IMR-90 (cell line): Measurements from ENCODE around the gene NOS3. TPM values are rescaled to one million over a fixed set of nuclear protein-coding genes. Genes with fewer than 3 reads are reported as not detected.

Source experiments
- ATAC-seq: fragments of 200-7000 bp; cut with Tn5 transposase; 2 replicates; pipeline ENCODE4 v1.9.1; 2020; ENCODE audit warnings: low read depth, mild to moderate bottlenecking, moderate library complexity
- BruUV-seq: library from RNA; stranded (reverse); fragments of 400-500 nt; replicated peaks from 2 replicates; lab custom pipeline; 2021; lab: Mats Ljungman, UMichigan
- CTCF ChIA-PET: fragments of 300-600 bp; formaldehyde crosslinking; extraction: SDS; loops from one replicate; lab custom pipeline; 2021; ENCODE audit warnings: antibody characterized with exemption; lab: Yijun Ruan, JAX
- POLR2A ChIA-PET: fragments of 300-600 bp; sonication (Branson Sonifier 250); formaldehyde crosslinking; loops from one replicate; lab custom pipeline; 2022; ENCODE audit warnings: antibody characterized with exemption; ENCODE audit not compliant: unreplicated experiment; lab: Charles Lee
- DNase-seq: peaks from one replicate; pipeline ENCODE4 v3.0.0; 2013
- H2AFZ ChIP-seq: replicated peaks from 2 replicates; pipeline ENCODE3; 2013; ENCODE audit warnings: low read length, mild to moderate bottlenecking; ENCODE audit not compliant: poor library complexity
- H2AK5ac ChIP-seq: 2 replicates; pipeline ENCODE4 v1.6.1; 2013; ENCODE audit warnings: low read depth, low read length, inconsistent platforms
- H2AK9ac ChIP-seq: replicated peaks from 2 replicates; pipeline ENCODE3; 2013; ENCODE audit warnings: mild to moderate bottlenecking, low read depth, low read length, moderate library complexity; ENCODE audit not compliant: poor library complexity
- H2BK120ac ChIP-seq: 2 replicates; pipeline ENCODE4 v1.6.1; 2013; ENCODE audit warnings: low read depth, low read length, inconsistent platforms
- H2BK15ac ChIP-seq: 3 replicates; pipeline ENCODE4 v1.6.1; 2013; ENCODE audit warnings: low read depth, low read length, inconsistent platforms
- H2BK20ac ChIP-seq: 2 replicates; pipeline ENCODE4 v1.6.1; 2013; ENCODE audit warnings: low read depth, mild to moderate bottlenecking, inconsistent platforms, low read length, moderate library complexity
- H2BK5ac ChIP-seq: 2 replicates; pipeline ENCODE4 v1.6.1; 2013; ENCODE audit warnings: mild to moderate bottlenecking, low read depth, low read length, inconsistent platforms; ENCODE audit not compliant: poor library complexity, severe bottlenecking
- H3K14ac ChIP-seq: replicated peaks from 2 replicates; pipeline ENCODE4 v1.6.1; 2013; ENCODE audit warnings: low read depth, low read length, inconsistent platforms
- H3K18ac ChIP-seq: 2 replicates; pipeline ENCODE4 v1.6.1; 2013; ENCODE audit warnings: low read depth, low read length, control low read depth
- H3K23ac ChIP-seq: 2 replicates; pipeline ENCODE4 v1.6.1; 2013; ENCODE audit warnings: low read depth, low read length, inconsistent platforms
- H3K27ac ChIP-seq: 2 replicates; pipeline ENCODE4 v1.5.1; 2013; ENCODE audit warnings: mild to moderate bottlenecking, control low read depth, low read length; ENCODE audit not compliant: insufficient read depth
- H3K27me3 ChIP-seq: 2 replicates; pipeline ENCODE4 v1.6.1; 2013; ENCODE audit warnings: low read length; ENCODE audit not compliant: control insufficient read depth, insufficient read depth
- H3K36me3 ChIP-seq: 2 replicates; pipeline ENCODE4 v1.6.1; 2013; ENCODE audit warnings: low read length, mixed read lengths; ENCODE audit not compliant: control insufficient read depth, insufficient read depth
- H3K4ac ChIP-seq: 2 replicates; pipeline ENCODE4 v1.6.1; 2013; ENCODE audit warnings: low read depth, low read length, inconsistent platforms
- H3K4me1 ChIP-seq: 2 replicates; pipeline ENCODE4 v1.6.1; 2013; ENCODE audit warnings: low read length, mixed read lengths; ENCODE audit not compliant: control insufficient read depth, insufficient read depth
- H3K4me2 ChIP-seq: 2 replicates; pipeline ENCODE4 v1.6.1; 2013; ENCODE audit warnings: low read depth, mild to moderate bottlenecking, control low read depth, low read length, moderate library complexity
- H3K4me3 ChIP-seq: 2 replicates; pipeline ENCODE4 v1.5.1; 2013; ENCODE audit warnings: low read depth, mild to moderate bottlenecking, control low read depth, low read length, moderate library complexity; ENCODE audit not compliant: insufficient read depth
- H3K56ac ChIP-seq: 2 replicates; pipeline ENCODE4 v1.6.1; 2013; ENCODE audit warnings: low read length, inconsistent platforms; ENCODE audit not compliant: insufficient read depth; ENCODE audit errors: extremely low read depth
- H3K79me1 ChIP-seq, 2 experiments: 2 replicates each; pipeline ENCODE4 v1.6.1; 2013; ENCODE audit warnings: low read length in 2 of 2, inconsistent platforms in 1 of 2, low read depth in 1 of 2
- H3K9ac ChIP-seq: 2 replicates; pipeline ENCODE4 v1.6.1; 2013; ENCODE audit warnings: low read depth, low read length, control low read depth
- H3K9me1 ChIP-seq: 2 replicates; pipeline ENCODE4 v1.6.1; 2013; ENCODE audit warnings: low read length, inconsistent platforms; ENCODE audit not compliant: insufficient read depth
- H3K9me3 ChIP-seq: 2 replicates; pipeline ENCODE4 v1.6.1; 2013; ENCODE audit warnings: low read length; ENCODE audit not compliant: control insufficient read depth, insufficient read depth
- H4K20me1 ChIP-seq: 2 replicates; pipeline ENCODE4 v1.6.1; 2013; ENCODE audit warnings: low read length, inconsistent platforms; ENCODE audit not compliant: insufficient read depth
- H4K5ac ChIP-seq: 2 replicates; pipeline ENCODE4 v1.6.1; 2013; ENCODE audit warnings: mild to moderate bottlenecking, low read depth, low read length, control low read depth
- H4K8ac ChIP-seq, 2 experiments: 2 replicates each; pipeline ENCODE4 v1.6.1; 2013; ENCODE audit warnings: low read depth in 2 of 2, low read length in 2 of 2, control low read depth in 1 of 2, inconsistent platforms in 1 of 2
- H4K91ac ChIP-seq: 2 replicates; pipeline ENCODE4 v1.6.1; 2013; ENCODE audit warnings: low read depth, low read length, inconsistent platforms; ENCODE audit not compliant: insufficient read depth
- BHLHE40 ChIP-seq: fragments of 150-350 bp; IDR thresholded peaks from 2 replicates; pipeline ENCODE4 v1.6.1; 2016; ENCODE audit warnings: mild to moderate bottlenecking, low read depth, low read length
- CEBPB ChIP-seq: IDR thresholded peaks from 2 replicates; pipeline ENCODE4 v1.6.1; 2012; ENCODE audit warnings: low read depth, low read length, improper control_type of control experiment
- CHD1 ChIP-seq: IDR thresholded peaks from 2 replicates; pipeline ENCODE4 v1.6.1; 2012; ENCODE audit warnings: low read depth, low read length, improper control_type of control experiment
- CTCF ChIP-seq: conservative IDR thresholded peaks from 2 replicates; pipeline ENCODE4 v1.5.1; 2012; ENCODE audit warnings: mild to moderate bottlenecking, low read depth, low read length, improper control_type of control experiment
- ELK1 ChIP-seq: fragments of 150-350 bp; IDR thresholded peaks from 2 replicates; pipeline ENCODE4 v1.6.1; 2016; ENCODE audit warnings: low read depth, mild to moderate bottlenecking, low read length, moderate library complexity, borderline replicate concordance
- FOS ChIP-seq: fragments of 150-350 bp; IDR thresholded peaks from 2 replicates; pipeline ENCODE4 v1.6.1; 2016; ENCODE audit warnings: low read depth, low read length
- MAFK ChIP-seq: IDR thresholded peaks from 2 replicates; pipeline ENCODE4 v1.6.1; 2012; ENCODE audit warnings: low read depth, low read length, improper control_type of control experiment
- MAZ ChIP-seq: IDR thresholded peaks from 2 replicates; pipeline ENCODE4 v1.6.1; 2012; ENCODE audit warnings: low read depth, mild to moderate bottlenecking, low read length, improper control_type of control experiment, moderate library complexity, borderline replicate concordance
- MXI1 ChIP-seq: IDR thresholded peaks from 2 replicates; pipeline ENCODE4 v1.6.1; 2012; ENCODE audit warnings: low read depth, mild to moderate bottlenecking, low read length, moderate library complexity, borderline replicate concordance
- NFE2L2 ChIP-seq: fragments of 150-350 bp; IDR thresholded peaks from 2 replicates; pipeline ENCODE4 v1.6.1; 2016; ENCODE audit warnings: low read depth, mild to moderate bottlenecking, low read length
- POLR2A ChIP-seq: IDR thresholded peaks from 2 replicates; pipeline ENCODE4 v1.6.1; 2012; ENCODE audit warnings: mild to moderate bottlenecking, low read depth, low read length
- RAD21 ChIP-seq: IDR thresholded peaks from 2 replicates; pipeline ENCODE4 v1.6.1; 2012; ENCODE audit warnings: low read length, improper control_type of control experiment
- RCOR1 ChIP-seq: IDR thresholded peaks from 2 replicates; pipeline ENCODE4 v1.6.1; 2012; ENCODE audit warnings: mild to moderate bottlenecking, low read length, improper control_type of control experiment; ENCODE audit not compliant: insufficient replicate concordance
- RFX5 ChIP-seq: IDR thresholded peaks from 2 replicates; pipeline ENCODE4 v1.8.0; 2012; ENCODE audit warnings: low read depth, mild to moderate bottlenecking, low read length, moderate library complexity
- SMC3 ChIP-seq: fragments of 150-350 bp; IDR thresholded peaks from 2 replicates; pipeline ENCODE4 v1.6.1; 2016; ENCODE audit warnings: low read depth, mild to moderate bottlenecking, antibody characterized with exemption, low read length, moderate library complexity
- USF2 ChIP-seq: fragments of 150-350 bp; IDR thresholded peaks from 2 replicates; pipeline ENCODE4 v1.6.1; 2017; ENCODE audit warnings: mild to moderate bottlenecking, antibody characterized with exemption, low read length, low read depth
- WGBS, 2 experiments: methylation state at CpG; one replicate each; pipeline versions ENCODE4 v1.1.5 to v1.1.7; 2013; ENCODE audit warnings: missing lambda C conversion rate in 2 of 2; ENCODE audit not compliant: insufficient read length in 1 of 2; ENCODE audit errors: extremely low coverage in 2 of 2; 5-methylcytosine and 5-hydroxymethylcytosine counted together
- dilution Hi-C: fragments of 300-500 bp; cut with HindIII; formaldehyde crosslinking; loops from one replicate; pipeline ENCODE4 v1.14.3; 2018; ENCODE audit warnings: low sequenced_read_pairs; ENCODE audit not compliant: unreplicated experiment
- in situ Hi-C: fragments of 300-500 bp; cut with MboI; formaldehyde crosslinking; loops from 3 replicates; pipeline ENCODE4 v1.14.3; 2019; ENCODE audit warnings: low sequenced_read_pairs, inconsistent platforms, mixed read lengths
- intact Hi-C: fragments of 100-400 bp; cut with micrococcal nuclease; formaldehyde crosslinking; loops from 2 replicates; pipeline ENCODE4 v1.10.0; 2022
- polyA plus RNA-seq, 3 experiments: library from polyadenylated mRNA; depleted of rRNA; stranded (reverse); fragments of >200 nt; gene quantifications; 2 replicates each; pipeline ENCODE4 v1.2.3, GENCODE V29; 2012; ENCODE audit warnings: low replicate concordance in 1 of 3
- total RNA-seq: library from RNA; depleted of rRNA; stranded (reverse); fragments of >200 nt; gene quantifications from 2 replicates; pipeline ENCODE4 v1.2.3, GENCODE V29; 2012

NOS3 gene
- total and polyA plus RNA-seq, 2 of the 4 experiments (the other 2 are of a cell fraction) = 0.72 to 2.0 TPM

DNA sequence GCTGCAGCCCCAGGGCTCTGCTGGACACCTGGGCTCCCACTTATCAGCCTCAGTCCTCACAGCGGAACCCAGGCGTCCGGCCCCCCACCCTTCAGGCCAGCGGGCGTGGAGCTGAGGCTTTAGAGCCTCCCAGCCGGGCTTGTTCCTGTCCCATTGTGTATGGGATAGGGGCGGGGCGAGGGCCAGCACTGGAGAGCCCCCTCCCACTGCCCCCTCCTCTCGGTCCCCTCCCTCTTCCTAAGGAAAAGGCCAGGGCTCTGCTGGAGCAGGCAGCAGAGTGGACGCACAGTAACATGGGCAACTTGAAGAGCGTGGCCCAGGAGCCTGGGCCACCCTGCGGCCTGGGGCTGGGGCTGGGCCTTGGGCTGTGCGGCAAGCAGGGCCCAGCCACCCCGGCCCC is 2.7 kb downstream of the NOS3 start:
- ATAC-seq (no peak), DNase-seq (no peak)
- POLR2A ChIA-PET = no interaction called here

More for the DNA sequence above, 2.7 kb downstream of the NOS3 start:
- Histone ChIP-seq H4K5ac (no peak overlapping the region), H2BK15ac (no peak overlapping the region), H2BK120ac (no peak overlapping the region), H3K9me1 (no peaks in the 10 kb centered on the region), H3K9me3 (peaks cover 10% of the 10 kb centered on the region), H3K56ac (no peak overlapping the region), H3K14ac (no peak overlapping the region), H3K23ac (no peak overlapping the region), H3K36me3 (no peaks in the 10 kb centered on the region), H2AK5ac (no peak overlapping the region), H4K91ac (no peak overlapping the region), H3K4me3 (no peak overlapping the region), H3K27me3 (peaks cover 3% of the 10 kb centered on the region; the same call in 1 of the 2 replicates), H4K20me1 (no peaks in the 10 kb centered on the region), H2AK9ac (no peak overlapping the region), H3K4me1 (peaks cover 4% of the 10 kb centered on the region; the same call in 1 of the 2 replicates), H2BK5ac (no peak overlapping the region), H3K4ac (no peak overlapping the region), H3K27ac (no peak overlapping the region), H4K8ac (no peak overlapping the region), H3K79me1 (no peaks in the 10 kb centered on the region), H3K9ac (no peak overlapping the region), H3K4me2 (no peak overlapping the region), H3K18ac (no peak overlapping the region), H2BK20ac (no peak overlapping the region), H2AFZ (no peak overlapping the region)
- dilution Hi-C loops = no loop called here
- no peak for TF ChIP-seq MXI1
- TF ChIP-seq CEBPB = no peak
- no peak for TF ChIP-seq BHLHE40
- no peak for TF ChIP-seq ELK1
- no peak for TF ChIP-seq POLR2A
- no peak for TF ChIP-seq RAD21
- no peak for TF ChIP-seq MAFK
- no peak for TF ChIP-seq MAZ
- TF ChIP-seq SMC3 = no peak
- no peak for TF ChIP-seq RCOR1
- no peak for TF ChIP-seq NFE2L2
- TF ChIP-seq CTCF = no peak
- TF ChIP-seq USF2 = no peak
- TF ChIP-seq FOS = no peak
- TF ChIP-seq RFX5 = no peak
- TF ChIP-seq CHD1 = no peak
- no TSS peak for BruUV-seq
- no CpG with 5 or more reads among the region's 14 CpGs for WGBS, 2 experiments
- in situ Hi-C loops = loop anchor here (25.0 kb wide), 1 partner anchor 581 kb away; a partner anchor contains a TSS
- CTCF ChIA-PET = interaction anchor here (2.1 kb wide), 1 partner anchor 31 kb away, joined by 7 read pairs; no protein-coding TSS in a partner anchor
- intact Hi-C loops = no loop called here
